ENCODE data around the gene AXIN2.

DNA sequence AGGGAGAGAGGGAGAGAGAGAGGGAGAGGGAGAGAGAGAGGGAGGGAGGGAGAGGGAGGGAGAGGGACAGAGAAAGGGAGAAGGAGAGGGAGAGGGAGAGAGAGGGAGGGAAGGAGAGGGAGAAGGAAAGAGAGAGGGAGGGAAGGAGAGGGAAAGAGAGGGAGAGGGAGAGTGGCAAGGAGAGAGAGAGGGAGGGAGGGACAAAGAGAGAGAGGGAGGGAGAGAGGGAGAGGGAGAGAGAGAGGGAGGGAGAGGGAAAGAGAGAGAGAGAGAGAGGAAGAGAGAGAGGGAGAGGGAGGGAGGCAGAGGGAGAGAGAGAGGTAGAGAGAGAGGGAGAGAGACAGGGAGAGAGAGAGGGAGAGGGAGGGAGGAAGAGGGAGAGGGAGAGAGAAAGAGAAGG is 73.5 kb downstream of the AXIN2 start:
- TF ChIP-seq CBX5 (IDR thresholded peaks at IDR 0.05; ENCODE audit: low read depth) (no peak), EGR1 (IDR thresholded peaks at IDR 0.05; ENCODE audit: borderline replicate concordance in 1 of 2, low read depth in 2 of 2, low read length in 2 of 2) (no peak), SIN3A (IDR thresholded peaks at IDR 0.05; ENCODE audit: low read depth, low read length) (no peak), SMC3 (IDR thresholded peaks at IDR 0.05; ENCODE audit: borderline replicate concordance, low read length) (no peak), TCF3 (IDR thresholded peaks at IDR 0.05; ENCODE audit: borderline replicate concordance, insufficient read depth, low read depth, low read length) (no peak), POLR2A (IDR thresholded peaks at IDR 0.05; ENCODE audit: low read depth, low read length) (no peak), CEBPB (IDR thresholded peaks at IDR 0.05; ENCODE audit: borderline replicate concordance in 1 of 2, low read depth in 2 of 2, low read length in 2 of 2) (no peak), TCF12 (IDR thresholded peaks at IDR 0.05; ENCODE audit: low read depth, low read length) (no peak), JUNB (IDR thresholded peaks at IDR 0.05) (no peak), EP300 (IDR thresholded peaks at IDR 0.05; ENCODE audit: borderline replicate concordance in 1 of 2, control insufficient read depth in 1 of 2, low read depth in 2 of 2, low read length in 2 of 2) (no peak)
- TF ChIP-seq, protein P1, sequence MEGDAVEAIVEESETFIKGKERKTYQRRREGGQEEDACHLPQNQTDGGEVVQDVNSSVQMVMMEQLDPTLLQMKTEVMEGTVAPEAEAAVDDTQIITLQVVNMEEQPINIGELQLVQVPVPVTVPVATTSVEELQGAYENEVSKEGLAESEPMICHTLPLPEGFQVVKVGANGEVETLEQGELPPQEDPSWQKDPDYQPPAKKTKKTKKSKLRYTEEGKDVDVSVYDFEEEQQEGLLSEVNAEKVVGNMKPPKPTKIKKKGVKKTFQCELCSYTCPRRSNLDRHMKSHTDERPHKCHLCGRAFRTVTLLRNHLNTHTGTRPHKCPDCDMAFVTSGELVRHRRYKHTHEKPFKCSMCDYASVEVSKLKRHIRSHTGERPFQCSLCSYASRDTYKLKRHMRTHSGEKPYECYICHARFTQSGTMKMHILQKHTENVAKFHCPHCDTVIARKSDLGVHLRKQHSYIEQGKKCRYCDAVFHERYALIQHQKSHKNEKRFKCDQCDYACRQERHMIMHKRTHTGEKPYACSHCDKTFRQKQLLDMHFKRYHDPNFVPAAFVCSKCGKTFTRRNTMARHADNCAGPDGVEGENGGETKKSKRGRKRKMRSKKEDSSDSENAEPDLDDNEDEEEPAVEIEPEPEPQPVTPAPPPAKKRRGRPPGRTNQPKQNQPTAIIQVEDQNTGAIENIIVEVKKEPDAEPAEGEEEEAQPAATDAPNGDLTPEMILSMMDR (IDR thresholded peaks at IDR 0.05 in 2 of 3, conservative IDR thresholded peaks at IDR 0.05 in 1 of 3; ENCODE audit: control insufficient read depth in 2 of 3, extremely low read depth in 1 of 3, insufficient read depth in 1 of 3, low read depth in 3 of 3, low read length in 3 of 3) = no peak
- TF ChIP-seq, protein P2, sequence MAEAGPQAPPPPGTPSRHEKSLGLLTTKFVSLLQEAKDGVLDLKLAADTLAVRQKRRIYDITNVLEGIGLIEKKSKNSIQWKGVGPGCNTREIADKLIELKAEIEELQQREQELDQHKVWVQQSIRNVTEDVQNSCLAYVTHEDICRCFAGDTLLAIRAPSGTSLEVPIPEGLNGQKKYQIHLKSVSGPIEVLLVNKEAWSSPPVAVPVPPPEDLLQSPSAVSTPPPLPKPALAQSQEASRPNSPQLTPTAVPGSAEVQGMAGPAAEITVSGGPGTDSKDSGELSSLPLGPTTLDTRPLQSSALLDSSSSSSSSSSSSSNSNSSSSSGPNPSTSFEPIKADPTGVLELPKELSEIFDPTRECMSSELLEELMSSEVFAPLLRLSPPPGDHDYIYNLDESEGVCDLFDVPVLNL (IDR thresholded peaks at IDR 0.05; ENCODE audit: low read depth, low read length) = no peak
- TF ChIP-seq, protein P3, sequence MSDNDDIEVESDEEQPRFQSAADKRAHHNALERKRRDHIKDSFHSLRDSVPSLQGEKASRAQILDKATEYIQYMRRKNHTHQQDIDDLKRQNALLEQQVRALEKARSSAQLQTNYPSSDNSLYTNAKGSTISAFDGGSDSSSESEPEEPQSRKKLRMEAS (IDR thresholded peaks at IDR 0.05; ENCODE audit: low read depth, low read length) = no peak
- TF ChIP-seq, protein P4, sequence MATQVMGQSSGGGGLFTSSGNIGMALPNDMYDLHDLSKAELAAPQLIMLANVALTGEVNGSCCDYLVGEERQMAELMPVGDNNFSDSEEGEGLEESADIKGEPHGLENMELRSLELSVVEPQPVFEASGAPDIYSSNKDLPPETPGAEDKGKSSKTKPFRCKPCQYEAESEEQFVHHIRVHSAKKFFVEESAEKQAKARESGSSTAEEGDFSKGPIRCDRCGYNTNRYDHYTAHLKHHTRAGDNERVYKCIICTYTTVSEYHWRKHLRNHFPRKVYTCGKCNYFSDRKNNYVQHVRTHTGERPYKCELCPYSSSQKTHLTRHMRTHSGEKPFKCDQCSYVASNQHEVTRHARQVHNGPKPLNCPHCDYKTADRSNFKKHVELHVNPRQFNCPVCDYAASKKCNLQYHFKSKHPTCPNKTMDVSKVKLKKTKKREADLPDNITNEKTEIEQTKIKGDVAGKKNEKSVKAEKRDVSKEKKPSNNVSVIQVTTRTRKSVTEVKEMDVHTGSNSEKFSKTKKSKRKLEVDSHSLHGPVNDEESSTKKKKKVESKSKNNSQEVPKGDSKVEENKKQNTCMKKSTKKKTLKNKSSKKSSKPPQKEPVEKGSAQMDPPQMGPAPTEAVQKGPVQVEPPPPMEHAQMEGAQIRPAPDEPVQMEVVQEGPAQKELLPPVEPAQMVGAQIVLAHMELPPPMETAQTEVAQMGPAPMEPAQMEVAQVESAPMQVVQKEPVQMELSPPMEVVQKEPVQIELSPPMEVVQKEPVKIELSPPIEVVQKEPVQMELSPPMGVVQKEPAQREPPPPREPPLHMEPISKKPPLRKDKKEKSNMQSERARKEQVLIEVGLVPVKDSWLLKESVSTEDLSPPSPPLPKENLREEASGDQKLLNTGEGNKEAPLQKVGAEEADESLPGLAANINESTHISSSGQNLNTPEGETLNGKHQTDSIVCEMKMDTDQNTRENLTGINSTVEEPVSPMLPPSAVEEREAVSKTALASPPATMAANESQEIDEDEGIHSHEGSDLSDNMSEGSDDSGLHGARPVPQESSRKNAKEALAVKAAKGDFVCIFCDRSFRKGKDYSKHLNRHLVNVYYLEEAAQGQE (IDR thresholded peaks at IDR 0.05; ENCODE audit: low read depth, low read length) = no peak
